GM19193 (cell line): ENCODE measurements around the gene LTO1.

Experiments used
- POLR2A ChIP-seq: IDR thresholded peaks from 4 replicates; pipeline ENCODE4 v1.6.1; 2011; ENCODE audit not compliant: insufficient read depth, insufficient read length; ENCODE audit errors: extremely low read depth

Gene LTO1

GRCh38 chr11:69689484-69690319, 14.5 kb upstream of the LTO1 start:
- no peak for TF ChIP-seq POLR2A

GRCh38 chr11:69686856-69687255, 11.7 kb upstream of the LTO1 start:
- TF ChIP-seq POLR2A = no peak

GRCh38 chr11:69686452-69686851, 11.3 kb upstream of the LTO1 start:
- no peak for TF ChIP-seq POLR2A

- no peak for TF ChIP-seq POLR2A
Observed at GRCh38 chr11:69685348-69685747, 10.2 kb upstream of the LTO1 start.

GRCh38 chr11:69684651-69685050, 9.5 kb upstream of the LTO1 start:
- no peak for TF ChIP-seq POLR2A

- no peak for TF ChIP-seq POLR2A
Observed at GRCh38 chr11:69683764-69684333, 8.7 kb upstream of the LTO1 start.

- no peak for TF ChIP-seq POLR2A
Observed at GRCh38 chr11:69682681-69683326, 7.7 kb upstream of the LTO1 start.

- TF ChIP-seq POLR2A = no peak
Observed at GRCh38 chr11:69682221-69682620, 7.1 kb upstream of the LTO1 start.

GRCh38 chr11:69680688-69681087, 5.5 kb upstream of the LTO1 start:
- no peak for TF ChIP-seq POLR2A

- no peak for TF ChIP-seq POLR2A
Observed at GRCh38 chr11:69677749-69678148, 2.6 kb upstream of the LTO1 start.

- no peak for TF ChIP-seq POLR2A
Observed at GRCh38 chr11:69674267-69674885, 777 bp downstream of the LTO1 start.

GRCh38 chr11:69671734-69672465, 3.3 kb downstream of the LTO1 start:
- no peak for TF ChIP-seq POLR2A

- no peak for TF ChIP-seq POLR2A
Observed at GRCh38 chr11:69670158-69670845, 4.9 kb downstream of the LTO1 start.

- TF ChIP-seq POLR2A = no peak
Observed at GRCh38 chr11:69669486-69669885, 5.7 kb downstream of the LTO1 start.
